ENCODE data around the gene PDLIM1.
A peak's percentile ranks its signal among the peaks of the same experiment; 100 is the strongest.
"Not testable (repeated sequence)": the region's sequence is repeated elsewhere in the genome, so short reads cannot be mapped to it uniquely, and the experiment has no call there.

PDLIM1 gene

GRCh38 chr10:95237376-95238170 is 53.2 kb downstream of the PDLIM1 start:
- peak; percentile 61 for DNase-seq

DNA sequence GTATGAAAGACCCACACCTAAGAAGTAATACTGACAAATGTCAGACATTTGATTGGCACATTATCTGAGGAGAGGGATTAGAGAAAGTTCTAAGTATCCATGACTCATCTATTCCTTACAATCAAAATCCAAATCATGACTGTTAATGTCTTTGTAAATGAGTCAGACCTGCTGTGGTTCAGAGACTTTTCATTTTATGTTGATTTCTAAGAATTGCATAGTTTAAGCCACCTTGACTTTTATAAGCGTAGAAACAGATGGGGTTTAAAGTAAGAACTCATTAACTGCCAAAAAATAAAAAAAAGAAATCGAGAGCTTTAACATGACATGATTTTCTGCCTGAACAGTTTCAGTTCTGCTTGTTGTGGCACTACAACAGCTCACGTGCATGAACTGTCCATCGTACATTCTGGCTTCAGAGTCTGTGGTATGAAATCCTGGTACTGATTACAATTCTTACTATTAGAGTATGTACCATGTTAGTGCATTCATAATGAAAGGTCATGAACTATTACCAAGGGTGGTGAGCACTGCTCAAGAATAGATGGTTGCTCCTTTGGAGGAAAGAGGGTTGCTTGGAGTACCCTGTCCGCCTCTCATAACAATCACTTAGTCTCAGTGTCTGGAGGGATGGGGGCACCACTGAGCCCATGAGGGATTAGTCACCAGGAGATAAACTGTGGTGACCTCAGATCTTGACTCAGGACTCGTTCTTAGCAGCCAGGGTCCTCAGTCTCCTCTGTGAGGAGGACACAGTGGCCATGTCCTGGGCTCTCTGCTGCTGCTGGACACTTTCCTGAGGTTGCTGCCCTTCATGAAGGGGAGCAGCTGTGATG is 54.5 kb downstream of the PDLIM1 start:
- no peak for DNase-seq

GRCh38 chr10:95235676-95236067 is 55.1 kb downstream of the PDLIM1 start:
- DNase-seq, result no peak

- DNase-seq, result no peak
Measured at GRCh38 chr10:95234951-95235350, 55.9 kb downstream of the PDLIM1 start.

DNA sequence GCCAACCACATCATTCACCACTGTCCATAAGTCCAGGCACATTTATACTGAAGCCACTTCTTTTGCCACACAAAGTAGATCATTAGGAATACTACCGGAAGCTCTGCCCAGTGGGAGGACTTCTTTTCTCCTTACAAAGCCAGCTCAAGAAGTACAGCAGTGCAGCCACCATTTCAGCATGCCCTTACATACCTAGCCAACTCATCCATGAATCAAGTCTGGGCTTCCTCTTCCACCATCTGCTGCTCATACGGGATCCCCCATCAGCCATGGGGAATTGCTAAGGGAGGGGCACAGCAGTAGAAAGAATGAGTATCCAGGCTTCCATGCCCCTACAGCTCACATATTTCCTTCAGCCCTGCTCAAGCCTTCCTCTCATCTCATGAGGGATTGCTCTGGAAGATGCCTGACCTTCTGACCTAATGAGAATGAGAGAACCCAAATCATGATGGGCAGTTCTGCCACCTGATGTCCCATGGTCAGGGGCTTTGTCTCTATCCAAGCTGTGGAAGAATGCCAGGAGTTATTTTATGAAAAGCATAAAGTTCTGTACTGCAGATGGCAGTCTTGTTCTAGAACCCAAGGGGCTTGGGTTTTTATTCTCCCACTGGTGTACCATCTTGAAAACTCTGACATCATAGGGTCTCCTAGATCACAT is 57.3 kb downstream of the PDLIM1 start:
- DNase-seq, result no peak

- not testable (repeated sequence) for DNase-seq
Measured at GRCh38 chr10:95230677-95231586, 59.9 kb downstream of the PDLIM1 start.

DNA sequence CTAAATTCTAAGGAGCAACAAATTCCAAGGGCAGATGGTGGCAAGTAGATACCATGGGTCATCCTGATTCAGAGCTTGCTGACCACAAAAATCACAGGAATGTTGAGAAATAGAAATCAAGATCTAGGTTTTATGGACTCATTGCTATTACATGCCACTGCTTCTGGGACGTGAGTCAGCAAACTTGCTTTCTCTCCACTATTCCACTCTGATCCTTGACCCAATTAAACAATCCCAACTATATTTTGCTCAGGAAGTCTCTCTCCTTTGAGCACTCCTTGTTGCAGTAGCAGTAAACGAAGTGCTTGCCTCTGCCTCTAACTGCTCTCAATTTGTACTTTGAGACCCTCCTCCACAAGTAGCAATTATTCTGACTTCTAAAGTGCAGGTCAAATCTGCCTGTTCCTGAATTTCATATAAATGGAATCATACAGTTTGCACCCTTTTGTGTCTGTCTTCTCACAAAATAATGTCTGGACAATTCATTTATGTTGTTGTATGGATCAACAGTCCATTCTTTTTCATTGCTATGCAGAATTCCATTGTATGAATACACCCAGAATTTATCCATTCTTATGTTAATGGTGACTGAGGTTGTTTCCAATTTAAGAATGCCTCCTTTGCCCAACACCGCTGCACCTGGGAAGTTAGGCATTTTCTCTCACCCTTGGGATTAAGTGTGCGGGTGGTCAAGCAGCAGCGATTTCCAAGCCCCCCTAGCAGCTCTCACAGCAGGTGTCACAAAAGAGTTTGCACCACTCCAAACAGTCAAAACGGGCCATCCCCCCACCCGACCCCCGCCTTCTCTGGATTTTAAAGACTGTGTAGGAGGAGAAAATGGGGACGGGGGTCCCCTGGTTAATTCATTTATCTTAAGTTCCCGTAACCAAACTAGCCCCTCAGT is 60.8 kb downstream of the PDLIM1 start:
- DNase-seq, result no peak

- not testable (repeated sequence) for DNase-seq
Measured at GRCh38 chr10:95228934-95229723, 61.7 kb downstream of the PDLIM1 start.

GRCh38 chr10:95225136-95225535 is 65.7 kb downstream of the PDLIM1 start:
- DNase-seq, result no peak

DNA sequence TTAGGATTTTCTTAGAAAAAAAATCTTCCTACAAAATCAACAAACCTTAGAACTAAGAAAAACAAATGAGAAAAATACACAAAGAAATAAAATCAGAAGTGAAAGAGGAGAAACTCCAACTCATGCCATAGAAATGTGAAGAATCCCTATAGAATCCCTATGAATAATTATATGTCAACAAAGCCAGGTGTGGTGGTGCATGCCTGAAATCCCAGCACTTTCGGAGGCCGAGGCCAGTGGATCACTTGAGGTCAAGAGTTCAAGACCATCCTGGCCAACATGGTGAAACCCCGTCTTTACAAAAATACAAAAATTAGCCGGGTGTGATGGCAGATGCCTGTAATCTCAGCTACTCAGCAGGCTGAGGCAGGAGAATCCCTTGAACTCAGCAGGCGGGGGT is 69.7 kb downstream of the PDLIM1 start:
- no peak for DNase-seq

GRCh38 chr10:95220539-95220938 is 70.3 kb downstream of the PDLIM1 start:
- no peak for DNase-seq

DNA sequence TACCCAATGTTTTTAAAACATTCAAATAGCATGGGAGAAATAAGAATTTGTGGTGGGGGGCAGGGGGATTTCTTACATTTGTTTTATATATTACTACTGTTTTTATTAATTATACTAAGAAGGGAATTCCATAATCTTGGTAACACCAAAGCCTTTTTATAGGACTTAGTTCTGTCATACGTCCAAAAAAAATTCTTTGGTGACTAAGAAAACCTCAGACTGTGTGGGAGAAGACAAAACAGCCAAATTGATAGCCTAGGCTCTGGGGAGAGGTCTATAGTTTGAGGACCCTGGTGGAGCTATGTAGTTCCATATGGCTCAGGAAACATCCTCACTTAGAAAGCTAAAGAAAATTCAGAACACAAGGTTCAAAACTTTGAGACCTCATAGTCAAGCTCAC is 73.3 kb downstream of the PDLIM1 start:
- DNase-seq, result no peak

GRCh38 chr10:95214793-95215192 is 76.0 kb downstream of the PDLIM1 start:
- peak; percentile 9 for DNase-seq

DNA sequence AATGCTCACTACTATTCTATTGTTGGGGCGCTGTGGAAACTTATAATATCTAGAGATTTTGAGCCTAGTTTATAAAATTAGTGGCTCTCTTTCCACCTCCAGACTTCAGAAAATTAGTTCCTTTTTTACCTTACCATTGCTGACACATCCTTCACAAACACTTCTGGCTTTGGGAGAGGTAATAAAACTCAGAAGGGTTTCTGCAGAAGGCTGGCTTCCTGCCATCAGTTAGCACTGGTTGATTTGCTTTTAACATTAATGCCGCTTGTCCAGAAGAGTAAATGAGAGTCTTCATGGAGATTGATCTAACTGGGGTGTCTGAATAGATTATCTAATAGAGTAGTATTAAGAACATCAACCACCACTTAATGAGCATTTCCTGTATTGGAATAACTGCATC is 76.4 kb downstream of the PDLIM1 start:
- DNase-seq, result peak; percentile 60

GRCh38 chr10:95211606-95212279 is 79.1 kb downstream of the PDLIM1 start:
- no peak for DNase-seq

GRCh38 chr10:95209509-95210127 is 81.2 kb downstream of the PDLIM1 start:
- no peak for DNase-seq

- DNase-seq, result peak; percentile 4
Measured at GRCh38 chr10:95208702-95209391, 82.0 kb downstream of the PDLIM1 start.

DNA sequence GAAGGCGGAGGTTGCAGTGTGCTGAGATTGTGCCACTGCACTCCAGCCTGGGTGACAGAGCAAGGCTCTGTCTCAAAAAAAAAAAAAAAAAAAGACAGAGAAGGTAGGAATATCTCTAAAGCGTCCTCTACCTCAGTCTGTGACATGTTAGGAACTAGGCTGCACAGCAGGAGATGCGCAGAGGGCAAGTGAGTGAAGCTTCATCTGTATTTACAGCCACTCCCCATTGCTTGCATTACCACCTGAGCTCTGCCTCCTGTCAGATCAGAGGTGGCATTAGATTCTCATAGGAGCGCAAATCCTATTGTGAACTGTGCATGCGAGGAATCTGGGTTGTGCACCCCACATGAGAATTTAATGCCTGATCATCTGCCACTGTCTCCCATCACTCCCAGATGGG is 87.9 kb downstream of the PDLIM1 start:
- DNase-seq, result not testable (repeated sequence)

- no peak for DNase-seq
Measured at GRCh38 chr10:95201736-95202135, 89.1 kb downstream of the PDLIM1 start.
